GM12878 (cell line): ENCODE measurements around the gene OLFML2A. TPM values are rescaled to one million over a fixed set of nuclear protein-coding genes. Genes with fewer than 3 reads are reported as not detected.

Experiments
- ATAC-seq: fragments of 200-7000 bp; cut with Tn5 transposase; 3 replicates; pipeline ENCODE4 v1.9.1; 2020; ENCODE audit warnings: mild to moderate bottlenecking, moderate library complexity
- BruUV-seq: library from RNA; stranded (reverse); fragments of 400-500 nt; replicated peaks from 2 replicates; lab custom pipeline; 2021; lab: Mats Ljungman, UMichigan
- CTCF ChIA-PET: fragments of 300-600 bp; sonication (Branson Sonifier 250); formaldehyde crosslinking; extraction: SDS; loops from one replicate; lab custom pipeline; 2021; ENCODE audit warnings: inconsistent platforms; lab: Yijun Ruan, JAX
- POLR2A ChIA-PET: fragments of 350-600 bp; formaldehyde crosslinking; extraction: SDS; loops from one replicate; lab custom pipeline; 2021; ENCODE audit warnings: inconsistent platforms; lab: Charles Lee
- RAD21 ChIA-PET: fragments of 300-600 bp; sonication (Branson Sonifier 250); formaldehyde crosslinking; loops from one replicate; lab custom pipeline; 2023; ENCODE audit warnings: antibody characterized with exemption; ENCODE audit not compliant: unreplicated experiment; lab: Charles Lee
- SMC1A ChIA-PET: fragments of 300-600 bp; sonication (Branson Sonifier 250); formaldehyde crosslinking; loops from one replicate; lab custom pipeline; 2023; ENCODE audit not compliant: unreplicated experiment, uncharacterized antibody; lab: Charles Lee
- DNase-seq: peaks from one replicate; pipeline ENCODE4 v3.0.0-alpha.2; 2011; ENCODE audit warnings: low read depth, low spot score
- FAIRE-seq: peaks from 3 replicates; lab custom pipeline; 2011; peaks lifted over from hg19 to GRCh38; lab: Jason Lieb, UNC
- H2AFZ ChIP-seq: 2 replicates; pipeline ENCODE4 v1.6.0; 2011; ENCODE audit warnings: low read depth, low read length, control low read depth; ENCODE audit not compliant: control insufficient read depth
- H3K27ac ChIP-seq: 2 replicates; pipeline ENCODE4 v1.5.1; 2011; ENCODE audit warnings: control low read depth; ENCODE audit not compliant: control insufficient read depth, insufficient read depth
- H3K27me3 ChIP-seq, 2 experiments: replicated peaks in 1 of 2; 2 replicates each; pipeline versions ENCODE4 v1.6.0 to v1.6.1; 2011; ENCODE audit warnings: low read length in 1 of 2; ENCODE audit not compliant: control insufficient read depth in 2 of 2, insufficient read depth in 2 of 2
- H3K36me3 ChIP-seq, 2 experiments: 2 replicates each; pipeline ENCODE4 v1.5.1; 2011; ENCODE audit warnings: low read length in 1 of 2; ENCODE audit not compliant: control insufficient read depth in 2 of 2, insufficient read depth in 2 of 2
- H3K4me1 ChIP-seq: 2 replicates; pipeline ENCODE4 v1.6.1; 2011; ENCODE audit warnings: mild to moderate bottlenecking, low read length, moderate library complexity, mixed read lengths; ENCODE audit not compliant: control insufficient read depth, insufficient read depth
- H3K4me2 ChIP-seq: 2 replicates; pipeline ENCODE4 v1.6.0; 2011; ENCODE audit warnings: control low read depth; ENCODE audit not compliant: control insufficient read depth, insufficient read depth
- H3K4me3 ChIP-seq: fragments of 200-600 bp; sonication (generic); 2 replicates; pipeline ENCODE4 v1.5.1; 2016
- H3K79me2 ChIP-seq: 2 replicates; pipeline ENCODE4 v1.6.0; 2011; ENCODE audit warnings: low read length; ENCODE audit not compliant: control insufficient read depth, insufficient read depth
- H3K9ac ChIP-seq: 2 replicates; pipeline ENCODE4 v1.8.0; 2011; ENCODE audit warnings: low read length, control low read depth, mixed read lengths; ENCODE audit not compliant: control insufficient read depth, insufficient read depth
- H3K9me3 ChIP-seq: replicated peaks from 3 replicates; pipeline ENCODE4 v1.5.1; 2011; ENCODE audit warnings: mild to moderate bottlenecking, low read length; ENCODE audit not compliant: control insufficient read depth, insufficient read depth
- H4K20me1 ChIP-seq: 2 replicates; pipeline ENCODE4 v1.6.0; 2011; ENCODE audit not compliant: control insufficient read depth, insufficient read depth
- BCLAF1 ChIP-seq: fragments of 450-650 bp; IDR thresholded peaks from 2 replicates; pipeline ENCODE4 v1.6.1; 2017; ENCODE audit warnings: antibody characterized with exemption, mild to moderate bottlenecking, moderate library complexity
- CHD1 ChIP-seq: IDR thresholded peaks from 2 replicates; pipeline ENCODE4 v1.6.1; 2012; ENCODE audit warnings: low read depth, low read length, improper control_type of control experiment
- E2F4 ChIP-seq: IDR thresholded peaks from 2 replicates; pipeline ENCODE4 v1.6.1; 2012; ENCODE audit warnings: low read depth, low read length, improper control_type of control experiment
- EED ChIP-seq: sonication (generic); IDR thresholded peaks from 2 replicates; pipeline ENCODE4 v1.6.1; 2016; ENCODE audit warnings: antibody characterized with exemption, low read depth
- HDAC2 ChIP-seq: fragments of 200-600 bp; sonication (generic); IDR thresholded peaks from 2 replicates; pipeline ENCODE4 v1.6.1; 2017
- HDGF ChIP-seq: fragments of 450-650 bp; IDR thresholded peaks from 2 replicates; pipeline ENCODE4 v1.6.1; 2016; ENCODE audit warnings: antibody characterized with exemption
- MYB ChIP-seq: fragments of 150-350 bp; IDR thresholded peaks from 2 replicates; pipeline ENCODE4 v1.6.1; 2014; ENCODE audit warnings: mild to moderate bottlenecking, low read depth, low read length, borderline replicate concordance
- NFXL1 ChIP-seq: fragments of 450-650 bp; IDR thresholded peaks from 2 replicates; pipeline ENCODE4 v1.6.1; 2017; ENCODE audit warnings: antibody characterized with exemption, mild to moderate bottlenecking, borderline replicate concordance
- PKNOX1 ChIP-seq: fragments of 450-650 bp; IDR thresholded peaks from 2 replicates; pipeline ENCODE4 v1.6.1; 2016; ENCODE audit warnings: mild to moderate bottlenecking
- SKIL ChIP-seq: fragments of 450-650 bp; IDR thresholded peaks from 2 replicates; pipeline ENCODE4 v1.6.1; 2017; ENCODE audit warnings: mild to moderate bottlenecking, low read depth, inconsistent platforms; ENCODE audit not compliant: poor library complexity, severe bottlenecking
- ZBTB11 ChIP-seq: fragments of 450-650 bp; formaldehyde crosslinking; IDR thresholded peaks from 2 replicates; pipeline ENCODE4 v1.5.0; 2022; ENCODE audit warnings: mild to moderate bottlenecking, missing genetic modification characterization
- ZNF274 ChIP-seq: IDR thresholded peaks from one replicate; pipeline ENCODE4 v1.8.0; 2011; ENCODE audit not compliant: insufficient read length, insufficient read depth
- WGBS: methylation state at CpG from one replicate; pipeline ENCODE4 v1.1.6; 2016; ENCODE audit warnings: low lambda C conversion rate; ENCODE audit not compliant: insufficient replicate concordance, insufficient coverage; ENCODE audit errors: missing lambda C conversion rate; 5-methylcytosine and 5-hydroxymethylcytosine counted together
- in situ Hi-C: fragments of 300-500 bp; cut with MboI; formaldehyde crosslinking; loops from 9 replicates; pipeline ENCODE4 v1.14.3; 2018; ENCODE audit warnings: mixed read lengths
- intact Hi-C: fragments of 100-400 bp; cut with micrococcal nuclease; formaldehyde crosslinking; loops from one replicate; pipeline ENCODE4 v1.14.2; 2022; ENCODE audit not compliant: unreplicated experiment
- polyA plus RNA-seq, 11 experiments: library from polyadenylated mRNA; depleted of rRNA in 4 of 11; unstranded in 6 of 11; stranded (reverse) in 5 of 11; fragments of >200 nt; fragmentation: Nextera tagmentation in 4 of 11; fragmentation: Illumina TruSeq in 1 of 11; extraction: Ambion mirVana in 4 of 11; extraction: Trizol in 1 of 11; gene quantifications; 1 replicate in 1 of 11; 2 replicates in 10 of 11; pipeline versions ENCODE4 v1.2.1 to v1.2.3, GENCODE V29; 2011 to 2016; ENCODE audit warnings: inconsistent platforms in 2 of 11, missing spikeins in 2 of 11, low read depth in 1 of 11
- total RNA-seq, 4 experiments: library from RNA; depleted of rRNA in 3 of 4; stranded (reverse); fragments of >200 nt in 3 of 4; fragmentation: Illumina TruSeq in 1 of 4; extraction: Trizol in 1 of 4; gene quantifications; 2 replicates each; pipeline versions ENCODE4 v1.2.1 to v1.2.3, GENCODE V29; 2013 to 2021

Gene OLFML2A
- total and polyA plus RNA-seq, 10 of the 15 experiments (the other 5 are each of a cell fraction or from before 2014, with no cell fraction given): 0.02 to 0.13 (median 0.10) TPM; not detected in 4

- TF ChIP-seq PKNOX1 (no peak), BCLAF1 (no peak), HDAC2 (no peak), ZNF274 (no peak), CHD1 (no peak)
Observed at GRCh38 chr9:124760719-124761118, 16.2 kb upstream of the OLFML2A start (continued).

GRCh38 chr9:124761196-124761595 lies 15.7 kb upstream of the OLFML2A start:
- peaks cover 15% of the 10 kb centered on the region for H3K4me1 ChIP-seq
- ChIA-PET RAD21 (interaction anchor here (0.9 to 2.6 kb wide), 5 partner anchors 9 to 224 kb away, joined by 3 to 6 read pairs (median 5); no protein-coding TSS in a partner anchor), CTCF (interaction anchor here (0.7 to 13.9 kb wide), 6 partner anchors 8 to 145 kb away, joined by 3 to 201 read pairs (median 5); partner anchors contain the start of genes NR6A1 and WDR38), POLR2A (interaction anchor here (0.6 kb wide), 1 partner anchor 9 kb away, joined by 4 read pairs; no protein-coding TSS in a partner anchor), SMC1A (interaction anchor here (0.9 to 7.7 kb wide), 4 partner anchors 12 to 144 kb away, joined by 3 to 105 read pairs (median 11); no protein-coding TSS in a partner anchor)
- H4K20me1 ChIP-seq: no peaks in the 10 kb centered on the region
- no peak overlapping the region for H3K9ac ChIP-seq
- H3K36me3 ChIP-seq: no peaks in the 10 kb centered on the region
- BruUV-seq: no TSS peak
- in situ Hi-C loops: no loop called here
- no peak overlapping the region for H3K27ac ChIP-seq
- H3K4me2 ChIP-seq: no peak overlapping the region
- FAIRE-seq (no peak), ATAC-seq (no peak), DNase-seq (no peak)
- no peaks in the 10 kb centered on the region for H3K27me3 ChIP-seq
- WGBS: 79% methylated on average over 2 of the region's 2 CpGs
- H3K4me3 ChIP-seq: no peak overlapping the region
- peaks cover 48% of the 10 kb centered on the region for H3K79me2 ChIP-seq
- intact Hi-C loops: no loop called here
- no peaks in the 10 kb centered on the region for H3K9me3 ChIP-seq
- H2AFZ ChIP-seq: no peak overlapping the region
- TF ChIP-seq EED (no peak), HDGF (no peak), MYB (no peak), E2F4 (no peak), NFXL1 (no peak), SKIL (no peak), ZBTB11 (CRISPR knock-in tag) (no peak)
